ENCODE measurements around the gene MTUS2.

Gene MTUS2

DNA sequence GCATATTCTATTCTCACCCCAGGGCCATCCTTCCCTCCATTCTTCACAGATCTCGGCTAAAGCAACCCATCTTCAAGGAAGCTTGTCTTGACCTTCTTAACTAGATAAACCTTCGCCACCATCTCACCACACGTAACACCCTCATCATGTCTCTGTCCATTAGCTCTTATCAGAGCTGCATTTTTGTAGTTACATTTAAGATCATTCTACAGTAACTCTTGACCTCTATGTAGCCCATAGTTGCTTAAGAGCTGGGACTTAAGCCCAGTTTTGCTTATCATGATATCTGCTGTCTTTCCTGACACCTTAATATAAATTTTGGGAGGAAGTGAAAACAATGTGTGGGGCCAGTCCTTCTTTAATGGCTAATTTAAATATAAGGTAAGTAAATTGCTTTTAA lies 345.1 kb downstream of the MTUS2 start:
- Histone ChIP-seq H3K27me3 (ENCODE audit: insufficient read depth, poor library complexity, severe bottlenecking) (no peaks in the 10 kb centered on the region), H3K27ac (replicated peaks) (no peak overlapping the region), H3K4me3 (replicated peaks; ENCODE audit: insufficient read depth, low read length) (no peak overlapping the region)
- TF ChIP-seq POLR2AphosphoS5 (IDR thresholded peaks at IDR 0.05; ENCODE audit: low read depth) (no peak), SPI1 (IDR thresholded peaks at IDR 0.05; ENCODE audit: borderline replicate concordance, low read depth) (no peak), GABPA (IDR thresholded peaks at IDR 0.05; ENCODE audit: low read depth) (no peak)
- TF ChIP-seq, protein P1, sequence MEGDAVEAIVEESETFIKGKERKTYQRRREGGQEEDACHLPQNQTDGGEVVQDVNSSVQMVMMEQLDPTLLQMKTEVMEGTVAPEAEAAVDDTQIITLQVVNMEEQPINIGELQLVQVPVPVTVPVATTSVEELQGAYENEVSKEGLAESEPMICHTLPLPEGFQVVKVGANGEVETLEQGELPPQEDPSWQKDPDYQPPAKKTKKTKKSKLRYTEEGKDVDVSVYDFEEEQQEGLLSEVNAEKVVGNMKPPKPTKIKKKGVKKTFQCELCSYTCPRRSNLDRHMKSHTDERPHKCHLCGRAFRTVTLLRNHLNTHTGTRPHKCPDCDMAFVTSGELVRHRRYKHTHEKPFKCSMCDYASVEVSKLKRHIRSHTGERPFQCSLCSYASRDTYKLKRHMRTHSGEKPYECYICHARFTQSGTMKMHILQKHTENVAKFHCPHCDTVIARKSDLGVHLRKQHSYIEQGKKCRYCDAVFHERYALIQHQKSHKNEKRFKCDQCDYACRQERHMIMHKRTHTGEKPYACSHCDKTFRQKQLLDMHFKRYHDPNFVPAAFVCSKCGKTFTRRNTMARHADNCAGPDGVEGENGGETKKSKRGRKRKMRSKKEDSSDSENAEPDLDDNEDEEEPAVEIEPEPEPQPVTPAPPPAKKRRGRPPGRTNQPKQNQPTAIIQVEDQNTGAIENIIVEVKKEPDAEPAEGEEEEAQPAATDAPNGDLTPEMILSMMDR (IDR thresholded peaks at IDR 0.05; ENCODE audit: insufficient read depth, low read length), result no peak
- TF ChIP-seq, protein P2, sequence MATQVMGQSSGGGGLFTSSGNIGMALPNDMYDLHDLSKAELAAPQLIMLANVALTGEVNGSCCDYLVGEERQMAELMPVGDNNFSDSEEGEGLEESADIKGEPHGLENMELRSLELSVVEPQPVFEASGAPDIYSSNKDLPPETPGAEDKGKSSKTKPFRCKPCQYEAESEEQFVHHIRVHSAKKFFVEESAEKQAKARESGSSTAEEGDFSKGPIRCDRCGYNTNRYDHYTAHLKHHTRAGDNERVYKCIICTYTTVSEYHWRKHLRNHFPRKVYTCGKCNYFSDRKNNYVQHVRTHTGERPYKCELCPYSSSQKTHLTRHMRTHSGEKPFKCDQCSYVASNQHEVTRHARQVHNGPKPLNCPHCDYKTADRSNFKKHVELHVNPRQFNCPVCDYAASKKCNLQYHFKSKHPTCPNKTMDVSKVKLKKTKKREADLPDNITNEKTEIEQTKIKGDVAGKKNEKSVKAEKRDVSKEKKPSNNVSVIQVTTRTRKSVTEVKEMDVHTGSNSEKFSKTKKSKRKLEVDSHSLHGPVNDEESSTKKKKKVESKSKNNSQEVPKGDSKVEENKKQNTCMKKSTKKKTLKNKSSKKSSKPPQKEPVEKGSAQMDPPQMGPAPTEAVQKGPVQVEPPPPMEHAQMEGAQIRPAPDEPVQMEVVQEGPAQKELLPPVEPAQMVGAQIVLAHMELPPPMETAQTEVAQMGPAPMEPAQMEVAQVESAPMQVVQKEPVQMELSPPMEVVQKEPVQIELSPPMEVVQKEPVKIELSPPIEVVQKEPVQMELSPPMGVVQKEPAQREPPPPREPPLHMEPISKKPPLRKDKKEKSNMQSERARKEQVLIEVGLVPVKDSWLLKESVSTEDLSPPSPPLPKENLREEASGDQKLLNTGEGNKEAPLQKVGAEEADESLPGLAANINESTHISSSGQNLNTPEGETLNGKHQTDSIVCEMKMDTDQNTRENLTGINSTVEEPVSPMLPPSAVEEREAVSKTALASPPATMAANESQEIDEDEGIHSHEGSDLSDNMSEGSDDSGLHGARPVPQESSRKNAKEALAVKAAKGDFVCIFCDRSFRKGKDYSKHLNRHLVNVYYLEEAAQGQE (IDR thresholded peaks at IDR 0.05; ENCODE audit: insufficient replicate concordance, low read depth), result no peak
- DNase-seq (ENCODE audit: low read depth in 1 of 2, low spot score in 1 of 2), result no peak

- peak; percentile 93 for TF ChIP-seq SPI1 (IDR thresholded peaks at IDR 0.05; ENCODE audit: borderline replicate concordance, low read depth)
- TF ChIP-seq POLR2AphosphoS5 (IDR thresholded peaks at IDR 0.05; ENCODE audit: low read depth), result peak; percentile 79
- TF ChIP-seq, protein P1 (IDR thresholded peaks at IDR 0.05; ENCODE audit: insufficient read depth, low read length), result no peak
- H3K27me3 ChIP-seq (ENCODE audit: insufficient read depth, poor library complexity, severe bottlenecking), result no peaks in the 10 kb centered on the region
- H3K4me3 ChIP-seq (replicated peaks; ENCODE audit: insufficient read depth, low read length), result no peak overlapping the region
- H3K27ac ChIP-seq (replicated peaks), result no peak overlapping the region
- DNase-seq (ENCODE audit: low read depth in 1 of 2, low spot score in 1 of 2), result peak; percentile 83 to 88
Measured at GRCh38 chr13:29165840-29166239, 345.7 kb downstream of the MTUS2 start.

- no peak for TF ChIP-seq GABPA (IDR thresholded peaks at IDR 0.05; ENCODE audit: low read depth)
- TF ChIP-seq, protein P2 (IDR thresholded peaks at IDR 0.05; ENCODE audit: insufficient replicate concordance, low read depth), result no peak
- TF ChIP-seq SPI1 (IDR thresholded peaks at IDR 0.05; ENCODE audit: borderline replicate concordance, low read depth), result no peak
- TF ChIP-seq, protein P1 (IDR thresholded peaks at IDR 0.05; ENCODE audit: insufficient read depth, low read length), result no peak
- TF ChIP-seq POLR2AphosphoS5 (IDR thresholded peaks at IDR 0.05; ENCODE audit: low read depth), result no peak
Measured at GRCh38 chr13:29170436-29171082, 350.4 kb downstream of the MTUS2 start.

GRCh38 chr13:29171244-29171643 lies 351.1 kb downstream of the MTUS2 start:
- Histone ChIP-seq H3K4me3 (replicated peaks; ENCODE audit: insufficient read depth, low read length) (no peak overlapping the region), H3K27ac (replicated peaks) (no peak overlapping the region), H3K27me3 (ENCODE audit: insufficient read depth, poor library complexity, severe bottlenecking) (peaks cover 7% of the 10 kb centered on the region)
- no peak for DNase-seq (ENCODE audit: low read depth in 1 of 2, low spot score in 1 of 2)
- TF ChIP-seq GABPA (IDR thresholded peaks at IDR 0.05; ENCODE audit: low read depth) (no peak), SPI1 (IDR thresholded peaks at IDR 0.05; ENCODE audit: borderline replicate concordance, low read depth) (no peak), POLR2AphosphoS5 (IDR thresholded peaks at IDR 0.05; ENCODE audit: low read depth) (no peak)
- TF ChIP-seq, protein P2 (IDR thresholded peaks at IDR 0.05; ENCODE audit: insufficient replicate concordance, low read depth), result no peak
- TF ChIP-seq, protein P1 (IDR thresholded peaks at IDR 0.05; ENCODE audit: insufficient read depth, low read length), result no peak

More at GRCh38 chr13:29170436-29171082, 350.4 kb downstream of the MTUS2 start:
- Histone ChIP-seq H3K4me3 (replicated peaks; ENCODE audit: insufficient read depth, low read length) (no peak overlapping the region), H3K27ac (replicated peaks) (no peak overlapping the region), H3K27me3 (ENCODE audit: insufficient read depth, poor library complexity, severe bottlenecking) (peaks cover 7% of the 10 kb centered on the region)
- DNase-seq (ENCODE audit: low read depth in 1 of 2, low spot score in 1 of 2), result no peak

Measured in HL-60 (cell line).